Muscle layer of duodenum (tissue), 2 donors: ENCODE data around the gene KLHDC3.

ENCODE experiments used
- H3K27ac ChIP-seq: one replicate; pipeline ENCODE4 v1.7.0; 2013; ENCODE audit warnings: mild to moderate bottlenecking, low read length
- H3K27me3 ChIP-seq: one replicate; pipeline ENCODE4 v1.7.0; 2013; ENCODE audit warnings: low read depth, mild to moderate bottlenecking, control low read depth, low read length
- H3K36me3 ChIP-seq, 2 donors: one replicate each; pipeline ENCODE4 v1.7.0; 2013; ENCODE audit warnings: low read length in 2 of 2, control low read depth in 1 of 2, mild to moderate bottlenecking in 1 of 2; ENCODE audit not compliant: insufficient read depth in 2 of 2, control insufficient read depth in 1 of 2
- H3K4me1 ChIP-seq, 2 donors: one replicate each; pipeline ENCODE4 v1.7.0; 2013; ENCODE audit warnings: low read length in 2 of 2, mild to moderate bottlenecking in 2 of 2, control low read depth in 1 of 2, moderate library complexity in 1 of 2; ENCODE audit not compliant: insufficient read depth in 2 of 2, control insufficient read depth in 1 of 2
- H3K4me3 ChIP-seq, 2 donors: one replicate each; pipeline ENCODE4 v1.7.0; 2013; ENCODE audit warnings: low read length in 2 of 2, low read depth in 1 of 2, mild to moderate bottlenecking in 1 of 2
- H3K9me3 ChIP-seq, 2 donors: one replicate each; pipeline ENCODE4 v1.7.0; 2013; ENCODE audit warnings: low read length in 2 of 2, control low read depth in 1 of 2, mild to moderate bottlenecking in 1 of 2; ENCODE audit not compliant: control insufficient read depth in 1 of 2
- donor health status: healthy.

KLHDC3 gene

GRCh38 chr6:43060034-43060754 is 46.1 kb downstream of the KLHDC3 start:
- Histone ChIP-seq H3K36me3 (peaks cover 10 to 28% of the 10 kb centered on the region in 2 donors), H3K4me3 (peak overlapping the region; percentile 80 to 98), H3K9me3 (no peaks in the 10 kb centered on the region), H3K4me1 (peaks cover 9 to 27% of the 10 kb centered on the region in 2 donors), H3K27me3 (no peaks in the 10 kb centered on the region), H3K27ac (peak overlapping the region; percentile 92)

- no peaks in the 10 kb centered on the region for H3K27me3 ChIP-seq
- H3K9me3 ChIP-seq, result no peaks in the 10 kb centered on the region
- peak overlapping the region; percentile 80 to 98 for H3K4me3 ChIP-seq
- H3K36me3 ChIP-seq, result peaks cover 10 to 29% of the 10 kb centered on the region in 2 donors
- H3K4me1 ChIP-seq, result peaks cover 9 to 27% of the 10 kb centered on the region in 2 donors
- peak overlapping the region; percentile 92 for H3K27ac ChIP-seq
These were observed 46.9 kb downstream of the KLHDC3 start for GRCh38 chr6:43060755-43061633.

GRCh38 chr6:43061861-43062260 is 47.8 kb downstream of the KLHDC3 start:
- Histone ChIP-seq H3K27me3 (no peaks in the 10 kb centered on the region), H3K9me3 (no peaks in the 10 kb centered on the region), H3K27ac (no peak overlapping the region), H3K36me3 (peaks cover 12 to 32% of the 10 kb centered on the region in 2 donors), H3K4me1 (peaks cover 9 to 27% of the 10 kb centered on the region in 2 donors), H3K4me3 (no peak overlapping the region)

GRCh38 chr6:43062818-43063217 is 48.8 kb downstream of the KLHDC3 start:
- Histone ChIP-seq H3K4me3 (no peak overlapping the region), H3K27me3 (no peaks in the 10 kb centered on the region), H3K27ac (no peak overlapping the region), H3K9me3 (no peaks in the 10 kb centered on the region), H3K36me3 (peaks cover 12 to 36% of the 10 kb centered on the region in 2 donors), H3K4me1 (peaks cover 9 to 27% of the 10 kb centered on the region in 2 donors)

GRCh38 chr6:43070028-43070632 is 56.1 kb downstream of the KLHDC3 start:
- Histone ChIP-seq H3K9me3 (no peaks in the 10 kb centered on the region), H3K4me1 (no peaks in the 10 kb centered on the region), H3K27me3 (no peaks in the 10 kb centered on the region), H3K36me3 (peaks cover 16 to 67% of the 10 kb centered on the region in 2 donors), H3K4me3 (no peak overlapping the region), H3K27ac (no peak overlapping the region)
